Parathyroid adenoma (tissue), 2 donors: ENCODE results near the gene CAP2.

Experiments used
- H2AFZ ChIP-seq: fragments of 300-600 bp; sonication (generic); one replicate; pipeline ENCODE4 v1.7.0; 2017; ENCODE audit warnings: antibody characterized with exemption, mild to moderate bottlenecking
- H3K27ac ChIP-seq: fragments of 300-600 bp; sonication (generic); one replicate; pipeline ENCODE4 v1.7.0; 2017
- H3K27me3 ChIP-seq: fragments of 300-600 bp; sonication (generic); one replicate; pipeline ENCODE4 v1.7.0; 2017; ENCODE audit warnings: low read length; ENCODE audit not compliant: control insufficient read depth, insufficient read depth
- H3K36me3 ChIP-seq: fragments of 300-600 bp; sonication (generic); one replicate; pipeline ENCODE4 v1.7.0; 2017; ENCODE audit warnings: low read length; ENCODE audit not compliant: control insufficient read depth, insufficient read depth
- H3K4me1 ChIP-seq: fragments of 300-600 bp; sonication (generic); one replicate; pipeline ENCODE4 v1.7.0; 2017; ENCODE audit warnings: control low read depth
- H3K4me2 ChIP-seq: fragments of 300-600 bp; sonication (generic); one replicate; pipeline ENCODE4 v1.7.0; 2017; ENCODE audit warnings: low read length
- H3K4me3 ChIP-seq: fragments of 300-600 bp; sonication (generic); one replicate; pipeline ENCODE4 v1.7.0; 2017; ENCODE audit warnings: low read depth, low read length
- H3K79me2 ChIP-seq: fragments of 300-600 bp; sonication (generic); one replicate; pipeline ENCODE4 v1.7.0; 2017; ENCODE audit warnings: control low read depth
- H3K9ac ChIP-seq: fragments of 300-600 bp; sonication (generic); one replicate; pipeline ENCODE4 v1.7.0; 2017; ENCODE audit warnings: mild to moderate bottlenecking
- H3K9me3 ChIP-seq: fragments of 300-600 bp; sonication (generic); one replicate; pipeline ENCODE4 v1.7.0; 2017; ENCODE audit warnings: low read length; ENCODE audit not compliant: control insufficient read depth
- CTCF ChIP-seq: fragments of 300-600 bp; sonication (generic); IDR thresholded peaks from one replicate; pipeline ENCODE4 v1.7.0; 2017; ENCODE audit warnings: antibody characterized with exemption, mild to moderate bottlenecking
- donor health status: primary hyperparathyroidism.

Gene CAP2

GRCh38 chr6:17483391-17484016 lies 90.1 kb downstream of the CAP2 start:
- Histone ChIP-seq H3K79me2 (peaks cover 4% of the 10 kb centered on the region), H3K4me2 (no peak overlapping the region), H3K9me3 (no peaks in the 10 kb centered on the region), H3K9ac (no peak overlapping the region), H3K27ac (peak overlapping the region; percentile 76), H3K36me3 (no peaks in the 10 kb centered on the region), H3K27me3 (no peaks in the 10 kb centered on the region), H3K4me1 (peaks cover 18% of the 10 kb centered on the region), H3K4me3 (no peak overlapping the region), H2AFZ (peak overlapping the region; percentile 70)
- no peak for TF ChIP-seq CTCF

GRCh38 chr6:17484201-17484849 lies 90.9 kb downstream of the CAP2 start:
- no peak overlapping the region for H3K4me3 ChIP-seq
- no peaks in the 10 kb centered on the region for H3K9me3 ChIP-seq
- H3K27me3 ChIP-seq, result no peaks in the 10 kb centered on the region
- no peak overlapping the region for H3K9ac ChIP-seq
- H3K4me1 ChIP-seq, result peaks cover 14% of the 10 kb centered on the region
- no peak for TF ChIP-seq CTCF
- no peaks in the 10 kb centered on the region for H3K36me3 ChIP-seq
- no peak overlapping the region for H3K4me2 ChIP-seq
- H3K27ac ChIP-seq, result peak overlapping the region; percentile 76
- H2AFZ ChIP-seq, result peak overlapping the region; percentile 70
- no peaks in the 10 kb centered on the region for H3K79me2 ChIP-seq

- no peaks in the 10 kb centered on the region for H3K27me3 ChIP-seq
- no peaks in the 10 kb centered on the region for H3K36me3 ChIP-seq
- H3K4me1 ChIP-seq, result peaks cover 14% of the 10 kb centered on the region
- no peaks in the 10 kb centered on the region for H3K79me2 ChIP-seq
- no peak overlapping the region for H3K4me2 ChIP-seq
- no peak overlapping the region for H2AFZ ChIP-seq
- H3K27ac ChIP-seq, result peak overlapping the region; percentile 76
- H3K4me3 ChIP-seq, result no peak overlapping the region
- no peak overlapping the region for H3K9ac ChIP-seq
- TF ChIP-seq CTCF, result no peak
- H3K9me3 ChIP-seq, result no peaks in the 10 kb centered on the region
These were observed 91.8 kb downstream of the CAP2 start for GRCh38 chr6:17485181-17485580.

GRCh38 chr6:17485946-17486345 lies 92.6 kb downstream of the CAP2 start:
- H3K27me3 ChIP-seq, result no peaks in the 10 kb centered on the region
- no peak overlapping the region for H3K27ac ChIP-seq
- H3K79me2 ChIP-seq, result no peaks in the 10 kb centered on the region

More at GRCh38 chr6:17485946-17486345, 92.6 kb downstream of the CAP2 start:
- TF ChIP-seq CTCF, result no peak
- no peaks in the 10 kb centered on the region for H3K36me3 ChIP-seq
- no peaks in the 10 kb centered on the region for H3K9me3 ChIP-seq
- peaks cover 19% of the 10 kb centered on the region for H3K4me1 ChIP-seq
- no peak overlapping the region for H3K9ac ChIP-seq
- no peak overlapping the region for H2AFZ ChIP-seq
- no peak overlapping the region for H3K4me3 ChIP-seq
- H3K4me2 ChIP-seq, result no peak overlapping the region
